Tibial nerve (tissue), 4 donors: ENCODE results near the gene CDH4. TPM values are rescaled to one million over a fixed set of nuclear protein-coding genes. Genes with fewer than 3 reads are reported as not detected.

Experiments
- DNase-seq, 2 donors: peaks; one replicate each; pipeline ENCODE4 v3.0.0-alpha.2; 2019; ENCODE audit warnings: low spot score in 2 of 2
- H3K27ac ChIP-seq, 4 donors: fragments of 200-600 bp; sonication (generic) in 3 of 4; one replicate each; pipeline ENCODE4 v1.5.1; 2017 to 2019; ENCODE audit warnings: mild to moderate bottlenecking in 1 of 4
- H3K27me3 ChIP-seq, 2 donors: fragments of 200-600 bp; sonication (generic) in 1 of 2; one replicate each; pipeline versions ENCODE4 v1.5.1 to v1.6.0; 2017 to 2019
- H3K36me3 ChIP-seq, 3 donors: fragments of 200-600 bp; sonication (generic); one replicate each; pipeline ENCODE4 v1.5.1; 2018 to 2019
- H3K4me1 ChIP-seq, 4 donors: fragments of 200-600 bp; sonication (generic) in 3 of 4; one replicate each; pipeline ENCODE4 v1.5.1; 2017 to 2019
- H3K4me3 ChIP-seq, 4 donors: fragments of 200-600 bp; sonication (generic) in 3 of 4; one replicate each; pipeline ENCODE4 v1.5.1; 2017 to 2019; ENCODE audit warnings: mild to moderate bottlenecking in 1 of 4, moderate library complexity in 1 of 4
- H3K9me3 ChIP-seq, 4 donors: fragments of 200-600 bp; sonication (generic) in 3 of 4; one replicate each; pipeline ENCODE4 v1.5.1; 2017 to 2019
- CTCF ChIP-seq, 5 experiments: fragments of 200-600 bp in 3 of 5; fragments of 450-650 bp in 2 of 5; sonication (generic) in 3 of 5; IDR thresholded peaks; one replicate each; pipeline ENCODE4 v1.5.1; 2016 to 2019; ENCODE audit warnings: antibody characterized with exemption in 5 of 5, mild to moderate bottlenecking in 3 of 5, moderate library complexity in 2 of 5
- EP300 ChIP-seq, 2 donors: sonication (generic); formaldehyde crosslinking; IDR thresholded peaks; one replicate each; pipeline ENCODE4 v1.6.1; 2017; ENCODE audit warnings: antibody characterized with exemption in 2 of 2, mild to moderate bottlenecking in 1 of 2
- POLR2A ChIP-seq, 2 donors: fragments of 450-650 bp; IDR thresholded peaks; one replicate each; pipeline ENCODE4 v1.6.1; 2017; ENCODE audit warnings: antibody characterized with exemption in 2 of 2, mild to moderate bottlenecking in 2 of 2, moderate library complexity in 2 of 2
- WGBS, 2 donors: methylation state at CpG; one replicate each; pipeline ENCODE4 v1.1.5; 2018; 5-methylcytosine and 5-hydroxymethylcytosine counted together
- total RNA-seq, 4 donors: library from RNA; depleted of rRNA; stranded (reverse); fragments of >200 nt; gene quantifications; one replicate each; pipeline ENCODE4 v1.1.0, GENCODE V29; 2016

The CDH4 gene
- total RNA-seq, 4 donors from 2014 or later, result 0.78 to 2.3 (median 1.0) TPM

- TF ChIP-seq POLR2A (IDR thresholded peaks at IDR 0.05), result no peak
- TF ChIP-seq CTCF (IDR thresholded peaks at IDR 0.05), result no peak
- no peak for TF ChIP-seq EP300 (IDR thresholded peaks at IDR 0.05)
- no peak overlapping the region for H3K4me3 ChIP-seq
- no peaks in the 10 kb centered on the region for H3K27me3 ChIP-seq
- no peaks in the 10 kb centered on the region for H3K4me1 ChIP-seq
- 71 to 80% methylated on average over 13 to 14 of the region's 14 CpGs for WGBS, 2 donors
- H3K9me3 ChIP-seq, result peaks cover 0 to 4% (median 0%) of the 10 kb centered on the region in 4 donors
- no peaks in the 10 kb centered on the region for H3K36me3 ChIP-seq
- no peak overlapping the region for H3K27ac ChIP-seq
- no peak for DNase-seq
Measured at GRCh38 chr20:61330441-61330840, 78.4 kb downstream of the CDH4 start.

GRCh38 chr20:61331543-61331942 lies 79.5 kb downstream of the CDH4 start:
- TF ChIP-seq EP300 (IDR thresholded peaks at IDR 0.05) (no peak), CTCF (IDR thresholded peaks at IDR 0.05) (no peak), POLR2A (IDR thresholded peaks at IDR 0.05) (no peak)
- no peaks in the 10 kb centered on the region for H3K4me1 ChIP-seq
- H3K27me3 ChIP-seq, result no peaks in the 10 kb centered on the region
- H3K4me3 ChIP-seq, result no peak overlapping the region
- H3K36me3 ChIP-seq, result no peaks in the 10 kb centered on the region
- 84 to 85% methylated on average over 11 of the region's 11 CpGs for WGBS, 2 donors
- peaks cover 0 to 4% (median 0%) of the 10 kb centered on the region in 4 donors for H3K9me3 ChIP-seq
- H3K27ac ChIP-seq, result no peak overlapping the region
- no peak for DNase-seq

- Histone ChIP-seq H3K4me1 (no peaks in the 10 kb centered on the region), H3K27ac (no peak overlapping the region), H3K27me3 (no peaks in the 10 kb centered on the region), H3K9me3 (peaks cover 0 to 4% (median 0%) of the 10 kb centered on the region in 4 donors), H3K4me3 (no peak overlapping the region), H3K36me3 (no peaks in the 10 kb centered on the region)
- TF ChIP-seq POLR2A (IDR thresholded peaks at IDR 0.05), result no peak
- no peak for TF ChIP-seq CTCF (IDR thresholded peaks at IDR 0.05)
- no peak for TF ChIP-seq EP300 (IDR thresholded peaks at IDR 0.05)
- WGBS, 2 donors, result 67 to 69% methylated on average over 22 of the region's 22 CpGs
- DNase-seq, result no peak
Measured at GRCh38 chr20:61332016-61332975, 80.2 kb downstream of the CDH4 start.

GRCh38 chr20:61333484-61334108 lies 81.5 kb downstream of the CDH4 start:
- TF ChIP-seq POLR2A (IDR thresholded peaks at IDR 0.05) (no peak), CTCF (IDR thresholded peaks at IDR 0.05) (no peak), EP300 (IDR thresholded peaks at IDR 0.05) (no peak)
- WGBS, 2 donors, result 88 to 92% methylated on average over 3 to 6 of the region's 9 CpGs
- H3K27ac ChIP-seq, result no peak overlapping the region
- no peak for DNase-seq
- H3K9me3 ChIP-seq, result peaks cover 0 to 4% (median 0%) of the 10 kb centered on the region in 4 donors
- no peaks in the 10 kb centered on the region for H3K4me1 ChIP-seq
- H3K4me3 ChIP-seq, result no peak overlapping the region
- no peaks in the 10 kb centered on the region for H3K36me3 ChIP-seq
- H3K27me3 ChIP-seq, result no peaks in the 10 kb centered on the region

- H3K4me3 ChIP-seq, result no peak overlapping the region
- WGBS, 2 donors, result 72 to 91% methylated on average over 5 of the region's 5 CpGs
- H3K27ac ChIP-seq, result no peak overlapping the region
- no peaks in the 10 kb centered on the region for H3K9me3 ChIP-seq
- DNase-seq, result no peak
- H3K4me1 ChIP-seq, result no peaks in the 10 kb centered on the region
- no peaks in the 10 kb centered on the region for H3K27me3 ChIP-seq
- TF ChIP-seq POLR2A (IDR thresholded peaks at IDR 0.05), result no peak
- no peak for TF ChIP-seq CTCF (IDR thresholded peaks at IDR 0.05)
- no peak for TF ChIP-seq EP300 (IDR thresholded peaks at IDR 0.05)
- no peaks in the 10 kb centered on the region for H3K36me3 ChIP-seq
Measured at GRCh38 chr20:61340157-61340556, 88.1 kb downstream of the CDH4 start.
